CD14-positive monocyte (primary cell): Measurements from ENCODE around the gene MED13L. TPM values are rescaled to one million over a fixed set of nuclear protein-coding genes. Genes with fewer than 3 reads are reported as not detected.

ENCODE experiments used
- DNase-seq, 3 donors: peaks; one replicate each; pipeline ENCODE4 v3.0.0-alpha.2; 2011 to 2022
- H2AFZ ChIP-seq: 2 replicates; pipeline ENCODE4 v1.6.0; 2012; ENCODE audit warnings: mild to moderate bottlenecking, low read depth, low read length, inconsistent platforms; ENCODE audit not compliant: insufficient read depth, poor library complexity, severe bottlenecking
- H3K27ac ChIP-seq, 2 donors: 1 replicate in 1 of 2; 2 replicates in 1 of 2; pipeline ENCODE4 v1.5.1; 2012 to 2013; ENCODE audit warnings: low read length in 2 of 2, control low read depth in 1 of 2, inconsistent platforms in 1 of 2, low read depth in 1 of 2, mild to moderate bottlenecking in 1 of 2
- H3K27me3 ChIP-seq, 2 donors: one replicate each; pipeline versions ENCODE4 v1.6.0 to v1.6.1; 2011 to 2013; ENCODE audit warnings: low read length in 2 of 2; ENCODE audit not compliant: control insufficient read depth in 2 of 2, insufficient read depth in 2 of 2
- H3K36me3 ChIP-seq, 2 donors: replicated peaks in 1 of 2; 1 replicate in 1 of 2; 2 replicates in 1 of 2; pipeline versions ENCODE4 v1.5.1 to v1.6.1; 2012 to 2013; ENCODE audit warnings: low read length in 2 of 2, control low read depth in 1 of 2, inconsistent platforms in 1 of 2, mild to moderate bottlenecking in 1 of 2; ENCODE audit not compliant: insufficient read depth in 2 of 2, control insufficient read depth in 1 of 2
- H3K4me1 ChIP-seq, 2 donors: 1 replicate in 1 of 2; 2 replicates in 1 of 2; pipeline versions ENCODE4 v1.5.1 to v1.6.1; 2012 to 2013; ENCODE audit warnings: low read length in 2 of 2, control low read depth in 1 of 2, inconsistent platforms in 1 of 2, mild to moderate bottlenecking in 1 of 2, moderate library complexity in 1 of 2; ENCODE audit not compliant: insufficient read depth in 2 of 2, control insufficient read depth in 1 of 2
- H3K4me2 ChIP-seq: replicated peaks from 2 replicates; pipeline ENCODE3; 2012; ENCODE audit warnings: low read length, moderate library complexity, mild to moderate bottlenecking; ENCODE audit not compliant: poor library complexity, severe bottlenecking; ENCODE audit errors: extremely low read depth
- H3K4me3 ChIP-seq, 3 experiments: fragments of 200-600 bp in 1 of 3; sonication (generic) in 1 of 3; replicated peaks in 1 of 3; 1 replicate in 2 of 3; 2 replicates in 1 of 3; pipeline ENCODE4 v1.5.1; 2011 to 2013; ENCODE audit warnings: low read length in 3 of 3, mild to moderate bottlenecking in 3 of 3, control low read depth in 2 of 3, low read depth in 2 of 3, inconsistent platforms in 1 of 3, moderate library complexity in 1 of 3
- H3K79me2 ChIP-seq: 2 replicates; pipeline ENCODE4 v1.6.0; 2012; ENCODE audit warnings: mild to moderate bottlenecking, control low read depth, inconsistent platforms, low read length, moderate library complexity; ENCODE audit not compliant: insufficient read depth
- H3K9ac ChIP-seq: 2 replicates; pipeline ENCODE4 v1.6.0; 2017; ENCODE audit warnings: low read length, mild to moderate bottlenecking; ENCODE audit not compliant: insufficient read depth, poor library complexity, severe bottlenecking
- H3K9me3 ChIP-seq, 2 donors: replicated peaks in 1 of 2; 1 replicate in 1 of 2; 2 replicates in 1 of 2; pipeline versions ENCODE4 v1.5.1 to v1.6.1; 2012 to 2013; ENCODE audit warnings: low read length in 2 of 2, control low read depth in 1 of 2; ENCODE audit not compliant: control insufficient read depth in 1 of 2, insufficient read depth in 1 of 2
- H4K20me1 ChIP-seq: 2 replicates; pipeline ENCODE4 v1.6.0; 2012; ENCODE audit warnings: mild to moderate bottlenecking, low read length, control low read depth, moderate library complexity; ENCODE audit not compliant: insufficient read depth
- H3K27ac Mint-ChIP-seq, 7 donors: one replicate each; pipeline ENCODE4 v1.8.0; 2020; ENCODE audit warnings: mild to moderate bottlenecking in 7 of 7, mixed read lengths in 7 of 7, moderate library complexity in 6 of 7, inconsistent platforms in 2 of 7
- H3K27me3 Mint-ChIP-seq, 3 donors: one replicate each; pipeline ENCODE4 v1.8.0; 2021 to 2022; ENCODE audit warnings: low read depth in 3 of 3, mild to moderate bottlenecking in 3 of 3, mixed read lengths in 3 of 3, moderate library complexity in 3 of 3, inconsistent platforms in 1 of 3
- H3K36me3 Mint-ChIP-seq, 2 donors: one replicate each; pipeline ENCODE4 v1.8.0; 2020; ENCODE audit warnings: mixed read lengths in 2 of 2, inconsistent platforms in 1 of 2, mild to moderate bottlenecking in 1 of 2
- H3K4me1 Mint-ChIP-seq: one replicate; pipeline ENCODE4 v1.8.0; 2020; ENCODE audit warnings: mild to moderate bottlenecking, mixed read lengths
- H3K4me3 Mint-ChIP-seq, 2 donors: one replicate each; pipeline ENCODE4 v1.8.0; 2020; ENCODE audit warnings: mild to moderate bottlenecking in 2 of 2, mixed read lengths in 2 of 2, moderate library complexity in 1 of 2
- H3K9me3 Mint-ChIP-seq, 7 donors: one replicate each; pipeline ENCODE4 v1.8.0; 2020 to 2022; ENCODE audit warnings: mixed read lengths in 7 of 7, mild to moderate bottlenecking in 6 of 7, moderate library complexity in 6 of 7, inconsistent platforms in 2 of 7
- CTCF ChIP-seq: fragments of 200-600 bp; IDR thresholded peaks from one replicate; pipeline ENCODE4 v1.8.0; 2022; ENCODE audit warnings: antibody characterized with exemption, mild to moderate bottlenecking
- WGBS: methylation state at CpG from one replicate; pipeline ENCODE4 v1.1.5; 2013; ENCODE audit warnings: missing lambda C conversion rate; ENCODE audit not compliant: insufficient coverage; 5-methylcytosine and 5-hydroxymethylcytosine counted together
- intact Hi-C, 2 donors: fragments of 100-400 bp; cut with micrococcal nuclease; formaldehyde crosslinking; loops; one replicate each; pipeline versions ENCODE4 v1.15.0 to v1.15.1; 2023
- polyA plus RNA-seq, 3 donors: library from polyadenylated mRNA; depleted of rRNA in 1 of 3; unstranded in 2 of 3; stranded (reverse) in 1 of 3; fragments of 300-500 nt in 2 of 3; fragments of >200 nt in 1 of 3; fragmentation: Illumina TruSeq in 2 of 3; gene quantifications; 1 replicate in 2 of 3; 2 replicates in 1 of 3; pipeline ENCODE4 v1.2.3, GENCODE V29; 2012 to 2021

MED13L gene
- polyA plus RNA-seq, 3 donors, result 4.4 to 42.0 (median 7.5) TPM

GRCh38 chr12:116313194-116313927 is 35.9 kb upstream of the MED13L start:
- Mint-ChIP-seq H3K4me1 (peaks cover 24% of the 10 kb centered on the region), H3K27me3 (peaks cover 0 to 5% (median 0%) of the 10 kb centered on the region in 3 donors), H3K27ac (peak overlapping the region in 4 of 7 donors; percentile 16 to 64 (median 44)), H3K36me3 (no peaks in the 10 kb centered on the region), H3K4me3 (no peak overlapping the region), H3K9me3 (peaks cover 0 to 5% (median 2%) of the 10 kb centered on the region in 7 donors)
- Histone ChIP-seq H3K4me1 (peaks cover 13 to 14% of the 10 kb centered on the region in 2 donors), H3K27ac (no peak overlapping the region), H3K9me3 (no peaks in the 10 kb centered on the region), H3K79me2 (no peaks in the 10 kb centered on the region), H3K4me2 (no peak overlapping the region), H4K20me1 (no peaks in the 10 kb centered on the region), H2AFZ (no peak overlapping the region), H3K4me3 (no peak overlapping the region), H3K36me3 (no peaks in the 10 kb centered on the region), H3K27me3 (no peaks in the 10 kb centered on the region), H3K9ac (no peak overlapping the region)
- no peak for DNase-seq
- no peak for TF ChIP-seq CTCF
- intact Hi-C loops, result no loop called here
- WGBS, result 89% methylated on average over 5 of the region's 19 CpGs

GRCh38 chr12:116310082-116310481 is 32.6 kb upstream of the MED13L start:
- Histone ChIP-seq H3K9me3 (no peaks in the 10 kb centered on the region), H3K36me3 (no peaks in the 10 kb centered on the region), H3K27ac (no peak overlapping the region), H4K20me1 (no peaks in the 10 kb centered on the region), H3K9ac (no peak overlapping the region), H3K4me2 (no peak overlapping the region), H3K79me2 (no peaks in the 10 kb centered on the region), H3K27me3 (no peaks in the 10 kb centered on the region), H2AFZ (no peak overlapping the region), H3K4me1 (peaks cover 9% of the 10 kb centered on the region in 2 donors), H3K4me3 (no peak overlapping the region)
- WGBS, result 60% methylated on average over 1 of the region's 3 CpGs
- peaks cover 0 to 5% (median 2%) of the 10 kb centered on the region in 7 donors for H3K9me3 Mint-ChIP-seq
- H3K27ac Mint-ChIP-seq, result no peak overlapping the region
- DNase-seq, result no peak
- no peak overlapping the region for H3K4me3 Mint-ChIP-seq
- no peaks in the 10 kb centered on the region for H3K36me3 Mint-ChIP-seq
- no peaks in the 10 kb centered on the region for H3K27me3 Mint-ChIP-seq
- H3K4me1 Mint-ChIP-seq, result peaks cover 16% of the 10 kb centered on the region
- no peak for TF ChIP-seq CTCF
- intact Hi-C loops, result no loop called here
